Choroid plexus epithelial cell (primary cell): ENCODE data around the gene TSPAN18.

Source experiments
- DNase-seq: peaks from one replicate; pipeline ENCODE4 v3.0.0-alpha.2; 2010; ENCODE audit warnings: low read depth
- H3K4me3 ChIP-seq: 2 replicates; pipeline ENCODE4 v1.5.1; 2011; ENCODE audit warnings: low read depth, mild to moderate bottlenecking, control low read depth, low read length, moderate library complexity
- TF ChIP-seq, protein P1 (sequence below): conservative IDR thresholded peaks from 2 replicates; pipeline ENCODE4 v1.5.1; 2011; ENCODE audit warnings: low read depth, mild to moderate bottlenecking, control low read depth, inconsistent platforms, low read length, moderate library complexity

Gene TSPAN18

DNA sequence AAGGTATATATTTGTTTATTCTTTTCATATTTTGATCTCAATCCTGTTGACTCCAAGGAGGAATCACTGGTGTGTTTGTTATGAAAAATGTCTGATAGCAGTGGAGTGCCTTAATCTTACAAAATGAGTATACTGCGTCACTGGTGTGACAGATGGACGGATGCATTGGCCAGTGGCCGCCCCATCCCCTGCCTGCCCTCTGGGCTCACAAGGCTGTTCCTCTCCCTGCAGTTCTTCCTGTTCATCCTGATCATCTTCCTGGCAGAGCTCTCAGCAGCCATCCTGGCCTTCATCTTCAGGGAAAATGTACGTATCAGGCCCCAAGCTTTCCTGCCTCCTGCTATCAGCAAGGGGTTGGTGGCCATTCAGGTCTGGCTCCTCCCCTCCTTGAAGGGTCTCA lies 191.0 kb downstream of the TSPAN18 start:
- TF ChIP-seq, protein P1, sequence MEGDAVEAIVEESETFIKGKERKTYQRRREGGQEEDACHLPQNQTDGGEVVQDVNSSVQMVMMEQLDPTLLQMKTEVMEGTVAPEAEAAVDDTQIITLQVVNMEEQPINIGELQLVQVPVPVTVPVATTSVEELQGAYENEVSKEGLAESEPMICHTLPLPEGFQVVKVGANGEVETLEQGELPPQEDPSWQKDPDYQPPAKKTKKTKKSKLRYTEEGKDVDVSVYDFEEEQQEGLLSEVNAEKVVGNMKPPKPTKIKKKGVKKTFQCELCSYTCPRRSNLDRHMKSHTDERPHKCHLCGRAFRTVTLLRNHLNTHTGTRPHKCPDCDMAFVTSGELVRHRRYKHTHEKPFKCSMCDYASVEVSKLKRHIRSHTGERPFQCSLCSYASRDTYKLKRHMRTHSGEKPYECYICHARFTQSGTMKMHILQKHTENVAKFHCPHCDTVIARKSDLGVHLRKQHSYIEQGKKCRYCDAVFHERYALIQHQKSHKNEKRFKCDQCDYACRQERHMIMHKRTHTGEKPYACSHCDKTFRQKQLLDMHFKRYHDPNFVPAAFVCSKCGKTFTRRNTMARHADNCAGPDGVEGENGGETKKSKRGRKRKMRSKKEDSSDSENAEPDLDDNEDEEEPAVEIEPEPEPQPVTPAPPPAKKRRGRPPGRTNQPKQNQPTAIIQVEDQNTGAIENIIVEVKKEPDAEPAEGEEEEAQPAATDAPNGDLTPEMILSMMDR = no peak

DNA sequence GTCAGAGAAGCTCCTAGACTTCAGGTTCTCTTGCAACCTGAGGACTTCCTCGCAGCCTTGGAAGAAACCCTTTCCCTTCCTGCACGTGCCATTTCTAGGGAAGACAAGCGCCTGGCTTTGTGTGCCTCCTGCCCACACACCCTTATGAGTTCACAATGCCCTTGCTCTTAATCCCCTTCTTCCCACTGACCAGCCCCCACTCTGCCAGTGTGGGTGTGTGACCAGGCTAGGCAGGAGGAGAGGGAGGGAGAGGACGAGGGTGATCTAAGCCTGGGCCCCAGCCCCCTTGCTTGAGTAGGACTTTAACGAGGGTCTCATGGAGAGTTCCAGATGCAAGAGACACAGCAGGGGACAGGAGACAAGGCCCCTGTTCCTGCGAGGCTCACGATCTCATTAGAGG lies 193.7 kb downstream of the TSPAN18 start:
- TF ChIP-seq, protein P1 = no peak
- no peak for DNase-seq
- no peak overlapping the region for H3K4me3 ChIP-seq

More for the DNA sequence above, 191.0 kb downstream of the TSPAN18 start:
- no peak for DNase-seq
- H3K4me3 ChIP-seq = no peak overlapping the region

DNA sequence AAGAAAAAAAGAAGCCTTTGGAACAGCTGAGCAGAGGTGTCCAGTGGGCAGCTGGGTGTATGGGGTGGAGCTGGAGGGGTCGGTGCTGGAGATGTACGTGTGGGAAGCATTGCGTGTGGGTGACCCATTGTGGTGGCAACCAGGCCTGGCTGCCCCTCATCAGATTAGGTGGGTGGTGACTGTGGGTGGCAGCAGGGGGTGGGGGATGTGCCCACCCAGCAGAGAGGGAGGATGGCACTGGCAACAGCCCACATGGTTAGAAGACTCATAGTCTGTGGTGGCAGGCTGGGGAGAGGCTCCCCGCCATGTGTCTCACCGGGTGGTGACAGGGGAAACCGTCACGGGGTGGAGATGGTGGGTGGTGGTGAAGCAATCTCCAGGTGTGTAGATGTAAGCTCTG lies 196.4 kb downstream of the TSPAN18 start:
- H3K4me3 ChIP-seq = no peak overlapping the region
- no peak for DNase-seq
- TF ChIP-seq, protein P1 = no peak

DNA sequence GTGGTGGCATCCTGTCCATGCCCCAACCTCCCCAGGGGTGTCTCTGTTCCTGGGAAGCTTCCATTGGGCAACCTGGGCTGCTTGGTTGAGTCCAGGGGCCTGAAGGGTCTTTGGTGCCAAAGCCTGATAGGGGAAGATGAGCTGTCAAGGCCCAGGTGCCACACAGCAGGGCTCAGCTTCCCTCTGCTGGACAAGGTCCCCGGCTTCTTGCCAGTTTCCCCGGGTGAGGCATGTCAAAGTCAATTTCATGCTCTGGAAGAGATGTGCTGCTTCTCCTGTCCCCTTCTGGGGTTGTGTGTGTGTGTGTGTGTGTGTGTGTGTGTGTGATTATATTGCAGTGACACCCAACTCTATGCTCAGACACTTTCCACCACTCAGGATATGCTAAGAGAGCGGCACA lies 197.0 kb downstream of the TSPAN18 start:
- no peak overlapping the region for H3K4me3 ChIP-seq
- DNase-seq = no peak
- TF ChIP-seq, protein P1 = no peak

DNA sequence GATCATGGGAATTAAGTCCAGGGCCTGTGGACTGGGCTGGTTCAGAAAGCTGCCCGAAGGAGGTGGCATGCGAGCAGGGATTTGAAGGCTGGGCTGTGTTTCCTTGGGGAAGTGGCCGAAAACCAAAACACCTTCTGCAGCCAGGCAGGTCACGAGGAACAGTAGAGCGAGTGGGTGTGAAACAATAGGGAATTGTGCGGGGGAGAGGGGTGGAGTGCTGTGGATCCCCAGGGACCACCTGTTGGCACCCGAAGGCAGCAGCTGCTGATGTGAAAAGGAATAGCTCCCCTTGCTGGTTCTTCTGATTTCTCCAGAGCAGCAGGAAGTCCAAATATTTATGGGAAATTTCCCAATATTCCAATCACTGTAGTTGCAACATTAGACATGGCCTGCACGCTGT lies 199.3 kb downstream of the TSPAN18 start:
- no peak overlapping the region for H3K4me3 ChIP-seq
- DNase-seq = no peak
- TF ChIP-seq, protein P1 = no peak

DNA sequence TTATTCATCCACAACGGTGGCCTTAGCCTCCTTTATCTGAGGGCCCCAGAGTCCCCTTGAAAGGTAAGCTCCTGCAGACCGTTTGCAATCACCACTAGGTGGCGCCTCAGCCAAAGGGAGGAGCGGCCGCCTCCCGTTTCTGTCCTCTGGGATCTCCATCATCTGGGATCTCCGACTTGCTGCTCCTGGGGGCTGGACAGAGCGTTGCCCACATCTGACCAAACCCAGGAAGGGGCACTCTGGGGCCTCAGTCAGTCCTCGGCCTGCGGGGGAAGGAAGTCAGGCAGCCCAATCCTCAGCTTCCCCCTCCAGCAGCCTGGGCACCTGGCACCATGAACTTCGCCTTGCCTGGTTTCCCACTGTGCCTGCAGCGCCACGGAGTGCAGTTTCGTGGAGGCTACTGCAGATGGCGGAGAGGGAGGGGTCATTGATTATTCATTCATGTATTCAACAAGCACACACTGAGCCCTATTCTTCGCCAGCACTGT lies 200.5 kb downstream of the TSPAN18 start:
- peak; percentile 77 for DNase-seq
- TF ChIP-seq, protein P1 = peak; percentile 91
- no peak overlapping the region for H3K4me3 ChIP-seq

DNA sequence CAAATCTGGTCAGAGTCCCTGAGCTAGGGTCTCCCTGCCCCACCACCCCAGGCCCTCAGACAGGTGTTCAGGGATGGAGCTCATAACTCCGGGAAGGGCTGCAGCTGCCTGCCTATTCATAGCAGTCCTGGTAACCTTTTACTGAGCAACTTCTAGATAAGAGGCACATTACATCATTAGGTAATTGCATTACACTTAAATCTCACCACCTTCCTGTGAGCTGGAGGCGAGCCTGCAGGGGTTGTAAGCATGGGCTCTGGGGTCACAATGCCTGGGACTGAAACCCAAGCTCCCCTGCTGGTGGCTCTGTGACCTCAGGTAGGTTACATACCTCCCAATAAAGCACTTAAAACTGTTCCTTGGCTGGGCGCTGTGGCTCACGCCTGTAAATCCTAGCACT lies 201.4 kb downstream of the TSPAN18 start:
- DNase-seq = no peak
- TF ChIP-seq, protein P1 = no peak
- H3K4me3 ChIP-seq = no peak overlapping the region
